Epithelial cell of esophagus (primary cell): ENCODE results near the gene BTG4.

Source experiments
- DNase-seq: peaks from one replicate; pipeline ENCODE4 v3.0.0; 2010; ENCODE audit warnings: low read depth
- H3K4me3 ChIP-seq: 2 replicates; pipeline ENCODE4 v1.5.1; 2011; ENCODE audit warnings: mild to moderate bottlenecking, low read length, control low read depth
- CTCF ChIP-seq: IDR thresholded peaks from 2 replicates; pipeline ENCODE4 v1.5.1; 2011; ENCODE audit warnings: low read depth, mild to moderate bottlenecking, low read length, control low read depth, inconsistent platforms; ENCODE audit not compliant: insufficient read depth; ENCODE audit errors: missing control alignments

Gene BTG4

GRCh38 chr11:111450480-111451320 lies 61.5 kb downstream of the BTG4 start:
- DNase-seq: no peak
- no peak for TF ChIP-seq CTCF
- no peak overlapping the region for H3K4me3 ChIP-seq

GRCh38 chr11:111449696-111450479 lies 62.3 kb downstream of the BTG4 start:
- DNase-seq: no peak
- TF ChIP-seq CTCF: no peak
- no peak overlapping the region for H3K4me3 ChIP-seq

- no peak overlapping the region for H3K4me3 ChIP-seq
- DNase-seq: no peak
- no peak for TF ChIP-seq CTCF
These were observed 63.2 kb downstream of the BTG4 start for GRCh38 chr11:111448831-111449557.

GRCh38 chr11:111448414-111448813 lies 63.8 kb downstream of the BTG4 start:
- no peak overlapping the region for H3K4me3 ChIP-seq
- TF ChIP-seq CTCF: no peak
- no peak for DNase-seq

GRCh38 chr11:111447931-111448330 lies 64.3 kb downstream of the BTG4 start:
- H3K4me3 ChIP-seq: no peak overlapping the region
- no peak for DNase-seq
- TF ChIP-seq CTCF: no peak

GRCh38 chr11:111447112-111447471 lies 65.1 kb downstream of the BTG4 start:
- DNase-seq: no peak
- H3K4me3 ChIP-seq: no peak overlapping the region
- TF ChIP-seq CTCF: no peak
